Measurements from ENCODE around the gene CREBBP. TPM values are rescaled to one million over a fixed set of nuclear protein-coding genes. Genes with fewer than 3 reads are reported as not detected.

Gene CREBBP
- total and polyA plus RNA-seq, 9 donors = 35.6 to 94.5 (median 78.3) TPM

- no peaks in the 10 kb centered on the region for H3K27me3 ChIP-seq
- DNase-seq = peak in 3 of 5 donors; percentile 42 to 50 (median 44)
- TF ChIP-seq POLR2A (IDR thresholded peaks at IDR 0.05) = no peak
- TF ChIP-seq EP300 (IDR thresholded peaks at IDR 0.05) = no peak
- H3K4me1 ChIP-seq (ENCODE audit: insufficient read depth) = peaks cover 9% of the 10 kb centered on the region
- 43 to 52% (median 44%) methylated on average over 13 of the region's 13 CpGs for WGBS, 3 donors
- H3K36me3 ChIP-seq = no peaks in the 10 kb centered on the region
- intact Hi-C loops (cut with DNase I) = loop anchor here in 1 of 4 donors (2.0 kb wide), 1 partner anchor 55 kb away; no protein-coding TSS in a partner anchor
- H3K4me3 ChIP-seq = no peak overlapping the region
- H3K9me3 ChIP-seq = no peaks in the 10 kb centered on the region
- H3K27ac ChIP-seq = peak overlapping the region in 1 of 2 donors; percentile 35
Measured at GRCh38 chr16:3745751-3746355, 134.7 kb downstream of the CREBBP start.

DNA sequence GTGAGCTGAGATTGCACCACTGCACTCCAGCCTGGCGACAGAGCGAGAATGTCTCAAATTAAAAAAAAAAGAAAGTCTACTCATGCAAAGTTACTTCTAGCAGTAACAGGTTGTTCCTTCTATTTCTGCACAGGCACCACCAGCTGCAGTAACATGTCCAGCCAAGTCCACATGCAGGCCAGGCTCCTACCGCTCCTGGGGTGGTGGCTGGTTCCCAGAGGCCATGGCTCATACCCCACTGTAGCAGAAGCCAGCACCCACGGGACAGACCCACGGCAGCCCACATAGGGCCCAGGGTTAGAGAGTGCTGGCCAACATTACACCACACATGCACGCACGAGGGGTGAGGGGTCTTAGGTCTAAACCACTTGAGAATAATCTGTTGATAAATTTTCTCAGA is 136.5 kb downstream of the CREBBP start:
- no peak overlapping the region for H3K27ac ChIP-seq
- no peak for TF ChIP-seq CTCF (IDR thresholded peaks at IDR 0.05)
- no peak for TF ChIP-seq EP300 (IDR thresholded peaks at IDR 0.05)
- TF ChIP-seq POLR2A (IDR thresholded peaks at IDR 0.05) = no peak
- no peak overlapping the region for H3K4me3 ChIP-seq
- H3K9me3 ChIP-seq = no peaks in the 10 kb centered on the region
- H3K36me3 ChIP-seq = no peaks in the 10 kb centered on the region
- 88 to 94% (median 91%) methylated on average over 7 of the region's 7 CpGs for WGBS, 3 donors
- peak in 1 of 5 donors; percentile 29 for DNase-seq
- no peaks in the 10 kb centered on the region for H3K27me3 ChIP-seq
- peaks cover 9% of the 10 kb centered on the region for H3K4me1 ChIP-seq (ENCODE audit: insufficient read depth)
- intact Hi-C loops (cut with DNase I) = no loop called here

GRCh38 chr16:3740934-3741333 is 139.6 kb downstream of the CREBBP start:
- no peak for TF ChIP-seq POLR2A (IDR thresholded peaks at IDR 0.05)
- TF ChIP-seq CTCF (IDR thresholded peaks at IDR 0.05) = no peak
- Histone ChIP-seq H3K27me3 (no peaks in the 10 kb centered on the region), H3K27ac (no peak overlapping the region), H3K4me3 (no peak overlapping the region), H3K4me1 (ENCODE audit: insufficient read depth) (peaks cover 5% of the 10 kb centered on the region), H3K36me3 (no peaks in the 10 kb centered on the region), H3K9me3 (no peaks in the 10 kb centered on the region)
- peak in 1 of 5 donors; percentile 31 for DNase-seq
- intact Hi-C loops (cut with DNase I) = no loop called here
- 89 to 91% (median 91%) methylated on average over 16 of the region's 16 CpGs for WGBS, 3 donors

DNA sequence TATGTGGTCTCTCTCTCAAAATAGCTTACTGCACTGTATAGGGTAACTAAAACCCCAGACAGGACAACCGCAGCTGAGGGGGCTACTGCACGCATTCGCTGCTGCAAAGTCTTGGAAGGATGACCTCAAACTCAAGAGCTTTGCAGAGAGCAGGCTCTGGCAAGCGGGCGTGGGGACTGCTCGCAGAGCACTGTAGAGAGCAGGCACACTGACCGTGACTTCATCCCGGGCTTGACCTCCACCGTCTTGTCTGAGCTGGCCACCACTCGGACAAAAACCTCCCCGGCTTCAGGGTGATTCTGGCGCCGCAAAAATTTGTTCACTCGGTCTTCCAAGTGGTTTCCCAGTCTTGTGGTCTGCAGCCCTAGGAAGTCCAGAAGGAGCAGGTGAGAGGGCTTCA is 140.3 kb downstream of the CREBBP start:
- no peaks in the 10 kb centered on the region for H3K36me3 ChIP-seq
- TF ChIP-seq CTCF (IDR thresholded peaks at IDR 0.05) (no peak), POLR2A (IDR thresholded peaks at IDR 0.05) (no peak), EP300 (IDR thresholded peaks at IDR 0.05) (no peak)
- peak in 1 of 5 donors; percentile 22 for DNase-seq

GRCh38 chr16:3739636-3740035 is 140.9 kb downstream of the CREBBP start:
- Histone ChIP-seq H3K36me3 (no peaks in the 10 kb centered on the region), H3K27me3 (no peaks in the 10 kb centered on the region), H3K9me3 (no peaks in the 10 kb centered on the region), H3K27ac (no peak overlapping the region), H3K4me1 (ENCODE audit: insufficient read depth) (no peaks in the 10 kb centered on the region), H3K4me3 (no peak overlapping the region)
- intact Hi-C loops (cut with DNase I) = no loop called here
- 85 to 92% (median 90%) methylated on average over 9 of the region's 9 CpGs for WGBS, 3 donors
- peak in 1 of 5 donors; percentile 19 for DNase-seq
- TF ChIP-seq EP300 (IDR thresholded peaks at IDR 0.05) = no peak
- no peak for TF ChIP-seq CTCF (IDR thresholded peaks at IDR 0.05)
- no peak for TF ChIP-seq POLR2A (IDR thresholded peaks at IDR 0.05)

More for the DNA sequence above, 140.3 kb downstream of the CREBBP start:
- H3K27ac ChIP-seq = no peak overlapping the region
- WGBS, 3 donors = 87 to 92% (median 89%) methylated on average over 14 of the region's 14 CpGs
- H3K4me1 ChIP-seq (ENCODE audit: insufficient read depth) = peaks cover 2% of the 10 kb centered on the region
- H3K4me3 ChIP-seq = no peak overlapping the region
- no peaks in the 10 kb centered on the region for H3K9me3 ChIP-seq
- intact Hi-C loops (cut with DNase I) = no loop called here
- H3K27me3 ChIP-seq = no peaks in the 10 kb centered on the region
